Measurements from ENCODE around the gene CAMK1D. TPM values are rescaled to one million over a fixed set of nuclear protein-coding genes. Genes with fewer than 3 reads are reported as not detected.
A peak's percentile ranks its signal among the peaks of the same experiment; 100 is the strongest.

Gene CAMK1D
- total and polyA plus RNA-seq, 2 of the 8 experiments (the other 6 are each of a cell fraction or from before 2014, with no cell fraction given) = 3.5 to 10.6 TPM

DNA sequence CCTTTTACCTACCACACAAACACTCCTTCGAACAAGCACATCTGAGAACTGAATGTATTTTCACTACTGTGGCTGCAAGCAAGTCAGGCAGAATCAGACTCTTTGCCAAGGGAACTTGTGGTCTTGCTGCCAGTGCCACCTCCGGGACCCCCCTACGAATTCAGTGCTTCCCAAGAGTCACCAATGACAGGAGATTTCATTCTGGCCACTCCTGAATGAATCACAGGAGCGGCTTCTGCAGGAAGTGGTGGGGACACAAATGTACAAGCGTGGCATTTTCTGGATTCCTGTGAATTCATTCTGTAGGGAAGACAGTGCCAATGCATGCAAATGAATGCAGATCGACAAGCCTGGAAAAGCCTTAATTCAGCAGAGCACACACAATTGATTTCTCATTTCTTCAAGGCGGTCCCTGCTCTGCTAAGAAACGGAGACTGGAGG, 161.2 kb downstream of the CAMK1D start:
- Histone ChIP-seq H3K4ac (replicated peaks; ENCODE audit: insufficient read length, low read depth, low read length) (no peak overlapping the region), H2BK20ac (ENCODE audit: low read length) (no peak overlapping the region), H3K23ac (ENCODE audit: insufficient read length) (no peak overlapping the region), H3K9me3 (ENCODE audit: insufficient read depth in 2 of 2, low read depth in 1 of 2, low read length in 1 of 2) (no peaks in the 10 kb centered on the region), H3K79me2 (ENCODE audit: control insufficient read depth in 1 of 2, insufficient read depth in 2 of 2, low read length in 2 of 2) (no peaks in the 10 kb centered on the region), H3K79me1 (ENCODE audit: low read depth, low read length) (no peaks in the 10 kb centered on the region), H3K9ac (replicated peaks in 1 of 4; ENCODE audit: extremely low read depth in 1 of 4, low read depth in 3 of 4, low read length in 3 of 4) (no peak overlapping the region), H3K27ac (ENCODE audit: low read depth, low read length) (no peak overlapping the region), H3K4me3 (ENCODE audit: extremely low read depth in 1 of 4, insufficient read depth in 2 of 4, low read depth in 3 of 4, low read length in 4 of 4) (no peak overlapping the region), H2BK12ac (ENCODE audit: low read depth, low read length) (no peak overlapping the region), H2BK5ac (ENCODE audit: low read depth, low read length) (no peak overlapping the region), H3K36me3 (ENCODE audit: control insufficient read depth in 2 of 4, insufficient read depth in 4 of 4, low read length in 3 of 4) (no peaks in the 10 kb centered on the region), H4K91ac (replicated peaks; ENCODE audit: insufficient read length, low read length) (no peak overlapping the region), H3K18ac (ENCODE audit: extremely low read depth, low read length) (no peak overlapping the region), H4K8ac (ENCODE audit: extremely low read depth, insufficient read depth, low read length) (no peak overlapping the region), H3K4me2 (ENCODE audit: insufficient read depth in 1 of 2, low read depth in 2 of 2, low read length in 2 of 2) (no peak overlapping the region), H2AK5ac (ENCODE audit: low read depth, low read length) (no peak overlapping the region), H2AFZ (ENCODE audit: low read length) (no peak overlapping the region), H3K14ac (ENCODE audit: insufficient read length) (no peak overlapping the region), H4K5ac (ENCODE audit: insufficient read length, low read depth, low read length) (no peak overlapping the region), H4K20me1 (replicated peaks in 1 of 2; ENCODE audit: control insufficient read depth in 1 of 2, insufficient read depth in 2 of 2, low read length in 2 of 2) (no peaks in the 10 kb centered on the region), H2BK120ac (replicated peaks; ENCODE audit: low read depth, low read length) (no peak overlapping the region), H2BK15ac (ENCODE audit: low read length) (no peak overlapping the region), H3K23me2 (ENCODE audit: low read depth, low read length) (no peaks in the 10 kb centered on the region), H3K4me1 (replicated peaks in 1 of 4; ENCODE audit: control insufficient read depth in 3 of 4, insufficient read depth in 4 of 4, low read length in 3 of 4) (no peaks in the 10 kb centered on the region), H3K27me3 (replicated peaks in 1 of 4; ENCODE audit: control insufficient read depth in 3 of 4, extremely low read depth in 1 of 4, insufficient read depth in 3 of 4, low read length in 3 of 4) (no peaks in the 10 kb centered on the region), H3K56ac (replicated peaks; ENCODE audit: insufficient read length, low read depth, low read length) (no peak overlapping the region)
- ChIA-PET CTCF (ENCODE audit: partially characterized antibody) (interaction anchor here (2.7 kb wide), 1 partner anchor 9 kb away, joined by 7 read pairs; no protein-coding TSS in a partner anchor), POLR2A (ENCODE audit: partially characterized antibody) (no interaction called here)
- no peak for TF ChIP-seq YY1 (IDR thresholded peaks at IDR 0.05; ENCODE audit: low read depth, low read length)
- no peak for TF ChIP-seq CBX8 (IDR thresholded peaks at IDR 0.05; ENCODE audit: borderline replicate concordance, low read depth, low read length)
- TF ChIP-seq CHD2 (IDR thresholded peaks at IDR 0.05; ENCODE audit: low read length) = no peak
- no peak for TF ChIP-seq SIX5 (IDR thresholded peaks at IDR 0.05; ENCODE audit: low read depth, low read length)
- no peak for TF ChIP-seq POLR2A (IDR thresholded peaks at IDR 0.05; ENCODE audit: control extremely low read depth in 1 of 2, low read depth in 2 of 2, low read length in 2 of 2)
- no peak for TF ChIP-seq CREB1 (IDR thresholded peaks at IDR 0.05)
- TF ChIP-seq BCL11A (IDR thresholded peaks at IDR 0.05; ENCODE audit: low read depth in 2 of 2, low read length in 2 of 2) = no peak
- no peak for TF ChIP-seq TBP (IDR thresholded peaks at IDR 0.05; ENCODE audit: low read depth, low read length)
- no peak for TF ChIP-seq POLR2AphosphoS5 (IDR thresholded peaks at IDR 0.05; ENCODE audit: low read depth, low read length)
- no peak for TF ChIP-seq EZH2 (IDR thresholded peaks at IDR 0.05; ENCODE audit: low read depth, low read length, severe bottlenecking)
- no peak for TF ChIP-seq MAFK (IDR thresholded peaks at IDR 0.05; ENCODE audit: low read depth, low read length)
- FAIRE-seq (no peak), DNase-seq (ENCODE audit: low read depth in 1 of 2, low spot score in 2 of 2) (peak in 1 of 2 experiments; percentile 37)
- WGBS, 2 experiments (ENCODE audit: extremely low coverage in 1 of 2, insufficient coverage in 1 of 2, insufficient read length in 1 of 2, insufficient replicate concordance in 2 of 2, low coverage in 1 of 2, low lambda C conversion rate in 2 of 2, missing lambda C conversion rate in 1 of 2) = 87% methylated on average over 8 of the region's 8 CpGs; no CpG with 5 or more reads in 1 of the 2 experiments

All from H1 (cell line).